Measurements from ENCODE around the gene PRUNE2. TPM values are rescaled to one million over a fixed set of nuclear protein-coding genes. Genes with fewer than 3 reads are reported as not detected.
A peak's percentile ranks its signal among the peaks of the same experiment; 100 is the strongest.

Gene PRUNE2
- total RNA-seq, 6 experiments from 2014 or later = 1.4 to 3.3 (median 2.1) TPM

GRCh38 chr9:76709020-76709419 lies 196.9 kb downstream of the PRUNE2 start:
- no peaks in the 10 kb centered on the region for H3K27me3 ChIP-seq
- no peaks in the 10 kb centered on the region for H3K4me1 ChIP-seq
- H3K9me3 ChIP-seq = no peaks in the 10 kb centered on the region
- intact Hi-C loops (cut with DNase I) = loop anchor here in 1 of 2 donors (5.0 kb wide), 1 partner anchor 262 kb away; no protein-coding TSS in a partner anchor
- no peak for TF ChIP-seq CTCF (IDR thresholded peaks at IDR 0.05)
- no peak for TF ChIP-seq POLR2A (IDR thresholded peaks at IDR 0.05)
- no peak for DNase-seq
- no peak for ATAC-seq
- H3K27ac ChIP-seq = no peak overlapping the region
- 51% methylated on average over 7 of the region's 9 CpGs for WGBS (ENCODE audit: insufficient coverage, low coverage, low lambda C conversion rate, missing lambda C conversion rate)
- no peaks in the 10 kb centered on the region for H3K36me3 ChIP-seq
- no peak overlapping the region for H3K4me3 ChIP-seq

DNA sequence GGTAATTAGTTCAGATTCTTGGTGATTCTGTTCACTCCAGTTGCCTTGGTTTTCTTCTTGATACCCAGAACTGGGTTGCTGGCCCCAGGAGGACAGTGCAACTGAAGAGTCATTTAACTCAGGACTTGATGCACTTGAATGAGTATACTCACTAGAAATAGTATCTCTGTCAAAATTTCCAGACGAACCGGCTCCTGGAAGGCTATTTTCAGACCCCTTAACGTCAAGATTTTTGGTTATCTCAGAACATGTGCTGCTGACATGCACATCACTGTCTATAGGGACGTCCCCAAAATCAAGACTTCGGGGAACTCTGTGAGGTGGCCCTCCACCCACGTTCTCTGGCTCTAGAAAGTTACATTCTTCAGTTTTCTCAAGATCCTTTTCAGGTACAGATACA lies 198.4 kb downstream of the PRUNE2 start:
- TF ChIP-seq POLR2A (IDR thresholded peaks at IDR 0.05) (no peak), CTCF (IDR thresholded peaks at IDR 0.05) (no peak)
- WGBS (ENCODE audit: insufficient coverage, low coverage, low lambda C conversion rate, missing lambda C conversion rate) = 39% methylated on average over 6 of the region's 6 CpGs
- Histone ChIP-seq H3K27me3 (no peaks in the 10 kb centered on the region), H3K36me3 (no peaks in the 10 kb centered on the region), H3K27ac (no peak overlapping the region), H3K4me1 (no peaks in the 10 kb centered on the region), H3K9me3 (no peaks in the 10 kb centered on the region), H3K4me3 (no peak overlapping the region)
- ATAC-seq (no peak), DNase-seq (no peak)
- intact Hi-C loops (cut with DNase I) = loop anchor here in 1 of 2 donors (5.0 kb wide), 1 partner anchor 260 kb away; no protein-coding TSS in a partner anchor

DNA sequence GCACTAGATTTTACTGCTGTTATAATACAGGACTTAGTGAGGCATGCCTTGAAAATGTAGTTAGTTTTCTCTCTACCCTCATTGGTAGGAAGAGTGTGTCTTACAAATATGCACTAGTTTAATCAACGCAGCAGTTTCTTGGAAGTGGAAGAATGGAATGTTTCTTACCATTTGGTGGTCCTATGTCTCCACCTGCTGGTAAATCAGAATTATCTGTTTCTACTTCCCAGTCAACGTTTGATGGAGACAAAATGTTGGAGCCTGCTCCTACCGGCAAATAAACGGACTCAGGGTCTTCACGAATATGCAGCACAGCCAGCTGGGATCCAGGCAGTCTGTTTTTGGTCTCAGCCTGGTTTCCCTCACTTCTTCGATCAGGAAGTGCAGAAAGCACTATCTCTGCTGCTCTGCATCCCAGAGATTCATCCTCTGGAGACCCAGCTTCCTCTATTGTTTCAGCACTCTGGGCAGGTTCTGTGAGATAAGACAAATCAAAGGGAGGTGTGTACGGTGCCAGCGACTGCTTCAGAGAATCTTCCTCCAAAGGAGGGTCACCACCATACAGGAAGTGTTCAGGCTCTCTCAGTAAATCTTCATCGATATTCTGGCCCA lies 201.2 kb downstream of the PRUNE2 start:
- Histone ChIP-seq H3K36me3 (no peaks in the 10 kb centered on the region), H3K4me1 (no peaks in the 10 kb centered on the region), H3K4me3 (peak overlapping the region in 1 of 3 donors; percentile 16), H3K27me3 (no peaks in the 10 kb centered on the region), H3K9me3 (no peaks in the 10 kb centered on the region), H3K27ac (peak overlapping the region in 1 of 3 donors; percentile 49)
- DNase-seq = no peak
- peak; percentile 77 to 83 (median 80) for ATAC-seq
- intact Hi-C loops (cut with DNase I) = loop anchor here in 1 of 2 donors (5.0 kb wide), 1 partner anchor 257 kb away; no protein-coding TSS in a partner anchor
- TF ChIP-seq CTCF (IDR thresholded peaks at IDR 0.05) = peak; percentile 59 to 77 (median 69)
- no peak for TF ChIP-seq POLR2A (IDR thresholded peaks at IDR 0.05)
- 4% methylated on average over 9 of the region's 9 CpGs for WGBS (ENCODE audit: insufficient coverage, low coverage, low lambda C conversion rate, missing lambda C conversion rate)

DNA sequence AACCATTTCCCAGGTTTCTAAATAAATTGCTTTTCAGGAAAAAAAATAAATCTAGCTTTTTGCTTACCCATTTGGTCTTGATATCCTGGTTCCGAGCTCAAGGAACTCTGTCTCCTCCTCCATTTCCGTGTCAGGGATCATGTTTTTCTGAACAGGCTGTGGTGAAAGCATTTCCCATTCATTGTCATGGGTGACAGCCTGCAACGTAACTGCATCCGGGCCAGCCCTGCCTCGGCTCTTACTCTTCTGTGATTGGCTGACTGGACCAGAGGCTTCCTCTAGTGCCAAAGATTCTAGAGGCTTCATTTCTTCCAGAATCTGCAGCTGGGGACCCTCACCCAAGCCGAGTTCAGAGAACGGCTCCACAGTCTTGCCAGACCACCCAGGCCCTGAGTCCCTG lies 202.6 kb downstream of the PRUNE2 start:
- peak; percentile 51 to 81 (median 70) for ATAC-seq
- no peaks in the 10 kb centered on the region for H3K36me3 ChIP-seq
- peak overlapping the region in 1 of 3 donors; percentile 16 for H3K4me3 ChIP-seq
- TF ChIP-seq POLR2A (IDR thresholded peaks at IDR 0.05) (no peak), CTCF (IDR thresholded peaks at IDR 0.05) (no peak)
- no peaks in the 10 kb centered on the region for H3K9me3 ChIP-seq
- intact Hi-C loops (cut with DNase I) = no loop called here
- H3K4me1 ChIP-seq = no peaks in the 10 kb centered on the region
- no peaks in the 10 kb centered on the region for H3K27me3 ChIP-seq
- peak in 2 of 3 donors; percentile 43 to 65 for DNase-seq
- H3K27ac ChIP-seq = peak overlapping the region in 2 of 3 donors; percentile 10 to 49
- WGBS (ENCODE audit: insufficient coverage, low coverage, low lambda C conversion rate, missing lambda C conversion rate) = 18% methylated on average over 5 of the region's 7 CpGs
